CD14-positive monocyte (primary cell): ENCODE measurements around the gene TCEANC2. TPM values are rescaled to one million over a fixed set of nuclear protein-coding genes. Genes with fewer than 3 reads are reported as not detected.
A peak's percentile ranks its signal among the peaks of the same experiment; 100 is the strongest.

Experiments used
- DNase-seq, 3 donors: peaks; one replicate each; pipeline ENCODE4 v3.0.0-alpha.2; 2011 to 2022
- H2AFZ ChIP-seq: 2 replicates; pipeline ENCODE4 v1.6.0; 2012; ENCODE audit warnings: mild to moderate bottlenecking, low read depth, low read length, inconsistent platforms; ENCODE audit not compliant: insufficient read depth, poor library complexity, severe bottlenecking
- H3K27ac ChIP-seq, 2 donors: 1 replicate in 1 of 2; 2 replicates in 1 of 2; pipeline ENCODE4 v1.5.1; 2012 to 2013; ENCODE audit warnings: low read length in 2 of 2, control low read depth in 1 of 2, inconsistent platforms in 1 of 2, low read depth in 1 of 2, mild to moderate bottlenecking in 1 of 2
- H3K27me3 ChIP-seq, 2 donors: one replicate each; pipeline versions ENCODE4 v1.6.0 to v1.6.1; 2011 to 2013; ENCODE audit warnings: low read length in 2 of 2; ENCODE audit not compliant: control insufficient read depth in 2 of 2, insufficient read depth in 2 of 2
- H3K36me3 ChIP-seq, 2 donors: replicated peaks in 1 of 2; 1 replicate in 1 of 2; 2 replicates in 1 of 2; pipeline versions ENCODE4 v1.5.1 to v1.6.1; 2012 to 2013; ENCODE audit warnings: low read length in 2 of 2, control low read depth in 1 of 2, inconsistent platforms in 1 of 2, mild to moderate bottlenecking in 1 of 2; ENCODE audit not compliant: insufficient read depth in 2 of 2, control insufficient read depth in 1 of 2
- H3K4me1 ChIP-seq, 2 donors: 1 replicate in 1 of 2; 2 replicates in 1 of 2; pipeline versions ENCODE4 v1.5.1 to v1.6.1; 2012 to 2013; ENCODE audit warnings: low read length in 2 of 2, control low read depth in 1 of 2, inconsistent platforms in 1 of 2, mild to moderate bottlenecking in 1 of 2, moderate library complexity in 1 of 2; ENCODE audit not compliant: insufficient read depth in 2 of 2, control insufficient read depth in 1 of 2
- H3K4me2 ChIP-seq: replicated peaks from 2 replicates; pipeline ENCODE3; 2012; ENCODE audit warnings: low read length, moderate library complexity, mild to moderate bottlenecking; ENCODE audit not compliant: poor library complexity, severe bottlenecking; ENCODE audit errors: extremely low read depth
- H3K4me3 ChIP-seq, 3 experiments: fragments of 200-600 bp in 1 of 3; sonication (generic) in 1 of 3; replicated peaks in 1 of 3; 1 replicate in 2 of 3; 2 replicates in 1 of 3; pipeline ENCODE4 v1.5.1; 2011 to 2013; ENCODE audit warnings: low read length in 3 of 3, mild to moderate bottlenecking in 3 of 3, control low read depth in 2 of 3, low read depth in 2 of 3, inconsistent platforms in 1 of 3, moderate library complexity in 1 of 3
- H3K79me2 ChIP-seq: 2 replicates; pipeline ENCODE4 v1.6.0; 2012; ENCODE audit warnings: mild to moderate bottlenecking, control low read depth, inconsistent platforms, low read length, moderate library complexity; ENCODE audit not compliant: insufficient read depth
- H3K9ac ChIP-seq: 2 replicates; pipeline ENCODE4 v1.6.0; 2017; ENCODE audit warnings: low read length, mild to moderate bottlenecking; ENCODE audit not compliant: insufficient read depth, poor library complexity, severe bottlenecking
- H3K9me3 ChIP-seq, 2 donors: replicated peaks in 1 of 2; 1 replicate in 1 of 2; 2 replicates in 1 of 2; pipeline versions ENCODE4 v1.5.1 to v1.6.1; 2012 to 2013; ENCODE audit warnings: low read length in 2 of 2, control low read depth in 1 of 2; ENCODE audit not compliant: control insufficient read depth in 1 of 2, insufficient read depth in 1 of 2
- H4K20me1 ChIP-seq: 2 replicates; pipeline ENCODE4 v1.6.0; 2012; ENCODE audit warnings: mild to moderate bottlenecking, low read length, control low read depth, moderate library complexity; ENCODE audit not compliant: insufficient read depth
- H3K27ac Mint-ChIP-seq, 7 donors: one replicate each; pipeline ENCODE4 v1.8.0; 2020; ENCODE audit warnings: mild to moderate bottlenecking in 7 of 7, mixed read lengths in 7 of 7, moderate library complexity in 6 of 7, inconsistent platforms in 2 of 7
- H3K27me3 Mint-ChIP-seq, 3 donors: one replicate each; pipeline ENCODE4 v1.8.0; 2021 to 2022; ENCODE audit warnings: low read depth in 3 of 3, mild to moderate bottlenecking in 3 of 3, mixed read lengths in 3 of 3, moderate library complexity in 3 of 3, inconsistent platforms in 1 of 3
- H3K36me3 Mint-ChIP-seq, 2 donors: one replicate each; pipeline ENCODE4 v1.8.0; 2020; ENCODE audit warnings: mixed read lengths in 2 of 2, inconsistent platforms in 1 of 2, mild to moderate bottlenecking in 1 of 2
- H3K4me1 Mint-ChIP-seq: one replicate; pipeline ENCODE4 v1.8.0; 2020; ENCODE audit warnings: mild to moderate bottlenecking, mixed read lengths
- H3K4me3 Mint-ChIP-seq, 2 donors: one replicate each; pipeline ENCODE4 v1.8.0; 2020; ENCODE audit warnings: mild to moderate bottlenecking in 2 of 2, mixed read lengths in 2 of 2, moderate library complexity in 1 of 2
- H3K9me3 Mint-ChIP-seq, 7 donors: one replicate each; pipeline ENCODE4 v1.8.0; 2020 to 2022; ENCODE audit warnings: mixed read lengths in 7 of 7, mild to moderate bottlenecking in 6 of 7, moderate library complexity in 6 of 7, inconsistent platforms in 2 of 7
- CTCF ChIP-seq: fragments of 200-600 bp; IDR thresholded peaks from one replicate; pipeline ENCODE4 v1.8.0; 2022; ENCODE audit warnings: antibody characterized with exemption, mild to moderate bottlenecking
- WGBS: methylation state at CpG from one replicate; pipeline ENCODE4 v1.1.5; 2013; ENCODE audit warnings: missing lambda C conversion rate; ENCODE audit not compliant: insufficient coverage; 5-methylcytosine and 5-hydroxymethylcytosine counted together
- intact Hi-C, 2 donors: fragments of 100-400 bp; cut with micrococcal nuclease; formaldehyde crosslinking; loops; one replicate each; pipeline versions ENCODE4 v1.15.0 to v1.15.1; 2023
- polyA plus RNA-seq, 3 donors: library from polyadenylated mRNA; depleted of rRNA in 1 of 3; unstranded in 2 of 3; stranded (reverse) in 1 of 3; fragments of 300-500 nt in 2 of 3; fragments of >200 nt in 1 of 3; fragmentation: Illumina TruSeq in 2 of 3; gene quantifications; 1 replicate in 2 of 3; 2 replicates in 1 of 3; pipeline ENCODE4 v1.2.3, GENCODE V29; 2012 to 2021

The TCEANC2 gene
- polyA plus RNA-seq, 3 donors, result 3.0 to 6.7 (median 3.8) TPM

GRCh38 chr1:54070171-54070837, 16.9 kb downstream of the TCEANC2 start:
- intact Hi-C loops, result loop anchor here in 1 of 2 donors (5.0 kb wide), 1 partner anchor 417 kb away; no protein-coding TSS in a partner anchor
- Mint-ChIP-seq H3K4me1 (no peaks in the 10 kb centered on the region), H3K27me3 (no peaks in the 10 kb centered on the region), H3K4me3 (no peak overlapping the region), H3K27ac (no peak overlapping the region), H3K36me3 (peaks cover 20 to 50% of the 10 kb centered on the region in 2 donors), H3K9me3 (no peaks in the 10 kb centered on the region)
- H4K20me1 ChIP-seq, result no peaks in the 10 kb centered on the region
- DNase-seq, result peak in 2 of 3 donors; percentile 45 to 66
- H3K36me3 ChIP-seq, result peaks cover 16 to 69% of the 10 kb centered on the region in 2 donors
- no peak overlapping the region for H3K9ac ChIP-seq
- peak; percentile 87 for TF ChIP-seq CTCF
- no peaks in the 10 kb centered on the region for H3K4me1 ChIP-seq
- H3K4me2 ChIP-seq, result no peak overlapping the region
- H3K27me3 ChIP-seq, result no peaks in the 10 kb centered on the region
- peak overlapping the region in 1 of 2 donors; percentile 0 for H3K27ac ChIP-seq
- no CpG with 5 or more reads among the region's 2 CpGs for WGBS
- no peaks in the 10 kb centered on the region for H3K9me3 ChIP-seq
- no peaks in the 10 kb centered on the region for H3K79me2 ChIP-seq
- no peak overlapping the region for H3K4me3 ChIP-seq
- no peak overlapping the region for H2AFZ ChIP-seq

GRCh38 chr1:54077359-54077758, 24.0 kb downstream of the TCEANC2 start:
- no peak overlapping the region for H3K27ac ChIP-seq
- no peaks in the 10 kb centered on the region for H3K9me3 ChIP-seq
- no peaks in the 10 kb centered on the region for H3K4me1 ChIP-seq
- no peak overlapping the region for H3K4me3 Mint-ChIP-seq
- H3K36me3 ChIP-seq, result peaks cover 15 to 49% of the 10 kb centered on the region in 2 donors
- no peaks in the 10 kb centered on the region for H3K27me3 ChIP-seq
- H3K27me3 Mint-ChIP-seq, result peaks cover 0 to 3% (median 0%) of the 10 kb centered on the region in 3 donors
- intact Hi-C loops, result no loop called here
- no peak for DNase-seq
- peaks cover 7% of the 10 kb centered on the region for H4K20me1 ChIP-seq
- TF ChIP-seq CTCF, result no peak
- no peak overlapping the region for H3K27ac Mint-ChIP-seq
- peaks cover 23 to 26% of the 10 kb centered on the region in 2 donors for H3K36me3 Mint-ChIP-seq
- H3K79me2 ChIP-seq, result no peaks in the 10 kb centered on the region
- no peak overlapping the region for H2AFZ ChIP-seq
- H3K4me3 ChIP-seq, result no peak overlapping the region
- no peaks in the 10 kb centered on the region for H3K9me3 Mint-ChIP-seq
- no peak overlapping the region for H3K9ac ChIP-seq
- H3K4me1 Mint-ChIP-seq, result peaks cover 3% of the 10 kb centered on the region
- H3K4me2 ChIP-seq, result no peak overlapping the region
